Activated T-helper 17 cell treated with anti-CD3 and anti-CD28 coated beads, Interleukin-2, amount 50 U/mL, for 72 hours (primary cell): ENCODE data around the gene DNAJB11. TPM values are rescaled to one million over a fixed set of nuclear protein-coding genes. Genes with fewer than 3 reads are reported as not detected.
"Not testable (repeated sequence)": the region's sequence is repeated elsewhere in the genome, so short reads cannot be mapped to it uniquely, and the experiment has no call there.

ENCODE experiments used
- ATAC-seq: fragments of 150-1000 bp; cut with Tn5 transposase; replicated peaks from 2 replicates; pipeline ENCODE4 v1.10.0; 2021; ENCODE audit warnings: mild to moderate bottlenecking, moderate library complexity
- H3K27ac Mint-ChIP-seq: one replicate; pipeline ENCODE4 v1.8.0; 2022; ENCODE audit warnings: mixed read lengths
- H3K27me3 Mint-ChIP-seq: one replicate; pipeline ENCODE4 v1.8.0; 2022; ENCODE audit warnings: mixed read lengths
- H3K36me3 Mint-ChIP-seq: one replicate; pipeline ENCODE4 v1.8.0; 2022; ENCODE audit warnings: low read depth, mild to moderate bottlenecking, mixed read lengths
- H3K4me1 Mint-ChIP-seq: one replicate; pipeline ENCODE4 v1.8.0; 2022; ENCODE audit warnings: mixed read lengths
- H3K4me3 Mint-ChIP-seq: one replicate; pipeline ENCODE4 v1.8.0; 2022; ENCODE audit warnings: mild to moderate bottlenecking, mixed read lengths
- H3K9me3 Mint-ChIP-seq: one replicate; pipeline ENCODE4 v1.8.0; 2022; ENCODE audit warnings: mixed read lengths
- total RNA-seq, 2 donors: library from RNA; stranded (reverse); gene quantifications; one replicate each; pipeline ENCODE4 v1.2.3, GENCODE V29; 2022

Gene DNAJB11
- total RNA-seq, 2 donors from 2014 or later: 22.4 to 46.7 TPM

- no peaks in the 10 kb centered on the region for H3K4me1 Mint-ChIP-seq
- H3K27ac Mint-ChIP-seq: no peak overlapping the region
- ATAC-seq: no peak
- peaks cover 17% of the 10 kb centered on the region for H3K27me3 Mint-ChIP-seq
- H3K9me3 Mint-ChIP-seq: no peaks in the 10 kb centered on the region
- no peak overlapping the region for H3K4me3 Mint-ChIP-seq
- H3K36me3 Mint-ChIP-seq: no peaks in the 10 kb centered on the region
Observed at GRCh38 chr3:186624598-186624997, 54.1 kb downstream of the DNAJB11 start.

GRCh38 chr3:186625600-186626042, 55.1 kb downstream of the DNAJB11 start:
- H3K4me3 Mint-ChIP-seq: no peak overlapping the region
- no peaks in the 10 kb centered on the region for H3K9me3 Mint-ChIP-seq
- H3K36me3 Mint-ChIP-seq: no peaks in the 10 kb centered on the region

GRCh38 chr3:186626254-186626847, 55.8 kb downstream of the DNAJB11 start:
- H3K36me3 Mint-ChIP-seq: no peaks in the 10 kb centered on the region
- no peak overlapping the region for H3K27ac Mint-ChIP-seq
- peaks cover 4% of the 10 kb centered on the region for H3K4me1 Mint-ChIP-seq
- no peak for ATAC-seq
- H3K27me3 Mint-ChIP-seq: peaks cover 28% of the 10 kb centered on the region
- H3K4me3 Mint-ChIP-seq: no peak overlapping the region
- no peaks in the 10 kb centered on the region for H3K9me3 Mint-ChIP-seq

More at GRCh38 chr3:186625600-186626042, 55.1 kb downstream of the DNAJB11 start:
- Mint-ChIP-seq H3K27ac (no peak overlapping the region), H3K27me3 (peaks cover 22% of the 10 kb centered on the region), H3K4me1 (no peaks in the 10 kb centered on the region)
- no peak for ATAC-seq

GRCh38 chr3:186627852-186628414, 57.4 kb downstream of the DNAJB11 start:
- Mint-ChIP-seq H3K9me3 (no peaks in the 10 kb centered on the region), H3K4me3 (no peak overlapping the region), H3K27me3 (peaks cover 19% of the 10 kb centered on the region), H3K4me1 (peaks cover 4% of the 10 kb centered on the region), H3K36me3 (no peaks in the 10 kb centered on the region), H3K27ac (no peak overlapping the region)
- no peak for ATAC-seq

GRCh38 chr3:186628756-186629155, 58.2 kb downstream of the DNAJB11 start:
- Mint-ChIP-seq H3K27me3 (peaks cover 16% of the 10 kb centered on the region), H3K36me3 (no peaks in the 10 kb centered on the region), H3K27ac (no peak overlapping the region), H3K9me3 (no peaks in the 10 kb centered on the region), H3K4me3 (no peak overlapping the region), H3K4me1 (peaks cover 4% of the 10 kb centered on the region)
- ATAC-seq: no peak

GRCh38 chr3:186630950-186631641, 60.6 kb downstream of the DNAJB11 start:
- Mint-ChIP-seq H3K4me3 (no peak overlapping the region), H3K36me3 (no peaks in the 10 kb centered on the region), H3K27me3 (peaks cover 16% of the 10 kb centered on the region), H3K4me1 (peaks cover 4% of the 10 kb centered on the region), H3K27ac (no peak overlapping the region), H3K9me3 (no peaks in the 10 kb centered on the region)
- ATAC-seq: no peak

- H3K9me3 Mint-ChIP-seq: no peaks in the 10 kb centered on the region
- H3K27ac Mint-ChIP-seq: no peak overlapping the region
- no peak overlapping the region for H3K4me3 Mint-ChIP-seq
- peaks cover 4% of the 10 kb centered on the region for H3K4me1 Mint-ChIP-seq
- peaks cover 19% of the 10 kb centered on the region for H3K27me3 Mint-ChIP-seq
- no peak for ATAC-seq
- no peaks in the 10 kb centered on the region for H3K36me3 Mint-ChIP-seq
Observed at GRCh38 chr3:186633481-186633880, 63.0 kb downstream of the DNAJB11 start.

- not testable (repeated sequence) for H3K27ac Mint-ChIP-seq, H3K4me3 Mint-ChIP-seq
- peaks cover 18% of the 10 kb centered on the region for H3K27me3 Mint-ChIP-seq
Observed at GRCh38 chr3:186634207-186634606, 63.7 kb downstream of the DNAJB11 start.

More at GRCh38 chr3:186634207-186634606, 63.7 kb downstream of the DNAJB11 start:
- not testable (repeated sequence) for H3K9me3 Mint-ChIP-seq, H3K4me1 Mint-ChIP-seq, ATAC-seq, H3K36me3 Mint-ChIP-seq

Other genes starting within 250 kb of the DNAJB11 start
- 1 to 10 TPM in 1 of 2 donors, under 1 TPM in 1; 0.37 to 1.1 TPM for gene DGKG, start 208.5 kb upstream of the DNAJB11 start, total RNA-seq
- gene CRYGS, start 26.3 kb upstream of the DNAJB11 start, total RNA-seq: 1 to 10 TPM; 2.4 to 4.9 TPM
- gene TBCCD1, start 3.4 kb upstream of the DNAJB11 start, total RNA-seq: 1 to 10 TPM; 7.8 to 9.7 TPM
- not detected for gene AHSG, start 42.3 kb downstream of the DNAJB11 start, total RNA-seq
- not detected for gene FETUB, start 69.7 kb downstream of the DNAJB11 start, total RNA-seq
- not detected for gene HRG, start 95.3 kb downstream of the DNAJB11 start, total RNA-seq
- not detected for gene KNG1, start 146.6 kb downstream of the DNAJB11 start, total RNA-seq
- gene EIF4A2, start 212.9 kb downstream of the DNAJB11 start, total RNA-seq: 100 to 1,000 TPM; 266 to 346 TPM
- gene RFC4, start 235.8 kb downstream of the DNAJB11 start, total RNA-seq: 100 to 1,000 TPM in 1 of 2 donors, 10 to 100 TPM in 1; 87.1 to 108 TPM